ENCODE measurements around the gene DNAJC4. TPM values are rescaled to one million over a fixed set of nuclear protein-coding genes. Genes with fewer than 3 reads are reported as not detected.

The DNAJC4 gene
- total RNA-seq, 1 experiment from 2014 or later: 26.0 TPM

DNA sequence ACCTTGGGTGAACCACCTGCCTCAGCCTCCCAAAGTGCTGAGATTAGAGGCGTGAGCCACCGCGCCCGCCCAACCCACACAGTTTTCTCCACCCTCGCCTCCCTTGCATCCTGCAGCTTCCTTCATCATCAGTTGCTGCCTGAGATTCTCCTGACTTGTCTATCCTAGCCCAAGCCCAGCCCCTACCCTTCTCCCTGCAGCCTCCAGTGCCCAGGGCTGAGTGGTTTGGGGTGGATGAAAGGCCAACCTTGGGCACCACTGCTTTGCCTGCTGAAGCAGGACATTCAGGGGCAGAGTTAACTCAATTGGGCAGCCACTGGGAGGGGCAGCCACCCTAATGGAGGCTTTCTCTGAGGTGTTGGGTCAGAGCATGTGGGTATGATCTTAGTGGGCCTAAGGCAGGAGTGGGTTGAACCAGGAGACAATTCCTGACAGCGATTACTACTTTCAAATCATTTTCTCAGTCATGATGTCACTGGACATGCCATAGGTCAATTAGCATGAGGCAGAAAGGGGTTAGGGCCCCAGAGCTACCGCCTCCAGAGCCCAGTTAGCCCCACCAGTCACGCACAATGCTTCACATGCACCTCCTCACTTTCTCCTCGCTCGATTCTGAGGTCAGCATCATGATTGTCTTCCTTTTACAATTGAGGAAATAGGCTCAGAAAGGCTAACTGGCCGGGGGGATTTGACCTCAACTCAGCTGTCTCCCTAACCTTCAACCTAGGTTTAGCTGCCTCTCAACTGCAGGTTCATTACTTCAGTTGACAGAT lies 9.5 kb downstream of the DNAJC4 start (continued):
- TF ChIP-seq NFYB (CRISPR knock-in tag; conservative IDR thresholded peaks at IDR 0.05; ENCODE audit: low read depth) (no peak), CREB1 (CRISPR knock-in tag; IDR thresholded peaks at IDR 0.05) (no peak), JAZF1 (CRISPR knock-in tag; IDR thresholded peaks at IDR 0.05) (no peak), ZNF425 (CRISPR knock-in tag; conservative IDR thresholded peaks at IDR 0.05) (no peak)
- TF ChIP-seq, protein P1, sequence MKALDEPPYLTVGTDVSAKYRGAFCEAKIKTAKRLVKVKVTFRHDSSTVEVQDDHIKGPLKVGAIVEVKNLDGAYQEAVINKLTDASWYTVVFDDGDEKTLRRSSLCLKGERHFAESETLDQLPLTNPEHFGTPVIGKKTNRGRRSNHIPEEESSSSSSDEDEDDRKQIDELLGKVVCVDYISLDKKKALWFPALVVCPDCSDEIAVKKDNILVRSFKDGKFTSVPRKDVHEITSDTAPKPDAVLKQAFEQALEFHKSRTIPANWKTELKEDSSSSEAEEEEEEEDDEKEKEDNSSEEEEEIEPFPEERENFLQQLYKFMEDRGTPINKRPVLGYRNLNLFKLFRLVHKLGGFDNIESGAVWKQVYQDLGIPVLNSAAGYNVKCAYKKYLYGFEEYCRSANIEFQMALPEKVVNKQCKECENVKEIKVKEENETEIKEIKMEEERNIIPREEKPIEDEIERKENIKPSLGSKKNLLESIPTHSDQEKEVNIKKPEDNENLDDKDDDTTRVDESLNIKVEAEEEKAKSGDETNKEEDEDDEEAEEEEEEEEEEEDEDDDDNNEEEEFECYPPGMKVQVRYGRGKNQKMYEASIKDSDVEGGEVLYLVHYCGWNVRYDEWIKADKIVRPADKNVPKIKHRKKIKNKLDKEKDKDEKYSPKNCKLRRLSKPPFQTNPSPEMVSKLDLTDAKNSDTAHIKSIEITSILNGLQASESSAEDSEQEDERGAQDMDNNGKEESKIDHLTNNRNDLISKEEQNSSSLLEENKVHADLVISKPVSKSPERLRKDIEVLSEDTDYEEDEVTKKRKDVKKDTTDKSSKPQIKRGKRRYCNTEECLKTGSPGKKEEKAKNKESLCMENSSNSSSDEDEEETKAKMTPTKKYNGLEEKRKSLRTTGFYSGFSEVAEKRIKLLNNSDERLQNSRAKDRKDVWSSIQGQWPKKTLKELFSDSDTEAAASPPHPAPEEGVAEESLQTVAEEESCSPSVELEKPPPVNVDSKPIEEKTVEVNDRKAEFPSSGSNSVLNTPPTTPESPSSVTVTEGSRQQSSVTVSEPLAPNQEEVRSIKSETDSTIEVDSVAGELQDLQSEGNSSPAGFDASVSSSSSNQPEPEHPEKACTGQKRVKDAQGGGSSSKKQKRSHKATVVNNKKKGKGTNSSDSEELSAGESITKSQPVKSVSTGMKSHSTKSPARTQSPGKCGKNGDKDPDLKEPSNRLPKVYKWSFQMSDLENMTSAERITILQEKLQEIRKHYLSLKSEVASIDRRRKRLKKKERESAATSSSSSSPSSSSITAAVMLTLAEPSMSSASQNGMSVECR (CRISPR knock-in tag; IDR thresholded peaks at IDR 0.05; ENCODE audit: borderline replicate concordance): no peak

DNA sequence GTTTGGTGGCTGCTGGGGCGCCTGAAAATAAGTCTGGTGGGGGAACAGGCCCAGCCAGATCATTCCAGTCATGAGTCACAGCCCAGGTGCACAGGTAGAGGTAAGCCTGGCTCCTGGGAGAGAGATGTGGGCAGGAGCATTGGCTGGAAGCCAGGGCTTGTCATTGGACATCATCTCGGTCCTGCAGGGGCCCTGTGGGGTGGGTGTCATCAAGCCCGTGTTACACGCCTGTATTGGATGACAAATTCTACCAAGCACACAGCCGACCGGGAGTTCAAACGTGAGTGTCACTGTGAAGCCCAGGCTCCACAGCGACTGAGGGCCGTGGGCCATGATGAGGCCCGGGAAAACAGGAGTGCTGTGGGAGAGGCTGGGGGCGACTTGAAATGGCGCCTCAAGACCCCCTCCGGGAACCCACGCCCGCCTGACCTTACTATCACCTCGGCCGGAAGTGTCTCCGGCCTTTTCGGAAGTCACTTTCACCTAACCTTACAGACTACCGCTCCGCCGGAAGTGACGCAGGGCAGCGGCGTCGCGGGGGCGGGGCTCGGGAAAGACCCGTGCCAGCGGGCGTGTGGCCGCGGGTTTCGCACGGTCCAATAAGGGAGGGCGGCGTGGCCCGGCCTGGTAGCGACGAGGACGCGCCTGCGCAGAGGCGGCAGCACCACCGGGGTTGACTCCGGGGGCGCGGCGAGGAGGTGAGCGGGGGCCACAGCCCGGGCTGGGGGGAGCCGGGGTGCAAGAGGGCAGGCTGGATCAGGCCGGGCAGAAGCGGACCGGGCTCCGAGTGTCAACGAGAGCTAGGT lies 10.3 kb downstream of the DNAJC4 start, which contains the start of gene FKBP2:
Gene FKBP2, plus strand, starts transcription at position 661 of the 806 bp plus-strand sequence. CDS start 1,293 bp downstream, outside the sequence.
- CTCF ChIA-PET: interaction anchor here (0.6 to 3.8 kb wide), 15 partner anchors 10 to 321 kb away, joined by 3 to 50 read pairs (median 3); partner anchors contain the start of genes ESRRA, NUDT22, PLCB3 and PRDX5
- H3K4me3 Mint-ChIP-seq: peak within 1 kb of the TSS; percentile 88
- peaks cover 30% of the 10 kb centered on the region for H3K4me1 Mint-ChIP-seq
- POLR2A ChIA-PET: interaction anchor here (0.6 to 1.2 kb wide), 9 partner anchors 9 to 77 kb away, joined by 3 to 9 read pairs (median 4); partner anchors contain the start of genes PRDX5, STIP1 and TRMT112
- ATAC-seq: peak; percentile 57
- H3K9me3 Mint-ChIP-seq: no peaks in the 10 kb centered on the region
- peak; percentile 97 for DNase-seq (ENCODE audit: low spot score)
- peak within 1 kb of the TSS; percentile 100 for H3K27ac Mint-ChIP-seq
- peaks cover 12% of the 10 kb centered on the region for H3K36me3 Mint-ChIP-seq
- H3K27me3 Mint-ChIP-seq (ENCODE audit: low read depth): no peaks in the 10 kb centered on the region
- TF ChIP-seq E2F1 (CRISPR knock-in tag; IDR thresholded peaks at IDR 0.05): 0 out of 2 replicates have a peak, but pooled peaks have one; percentile 55
- TF ChIP-seq IRF2 (CRISPR knock-in tag; IDR thresholded peaks at IDR 0.05; ENCODE audit: borderline replicate concordance, low read depth): no peak
- TF ChIP-seq USF1 (CRISPR knock-in tag; IDR thresholded peaks at IDR 0.05): peak; percentile 49; the same call in 1 of the 2 replicates
- TF ChIP-seq JUN (CRISPR knock-in tag; IDR thresholded peaks at IDR 0.05): no peak
- TF ChIP-seq NFATC4 (CRISPR knock-in tag; IDR thresholded peaks at IDR 0.05): no peak
- TF ChIP-seq SP1 (CRISPR knock-in tag; conservative IDR thresholded peaks at IDR 0.05): peak; percentile 82
- TF ChIP-seq, protein P2, sequence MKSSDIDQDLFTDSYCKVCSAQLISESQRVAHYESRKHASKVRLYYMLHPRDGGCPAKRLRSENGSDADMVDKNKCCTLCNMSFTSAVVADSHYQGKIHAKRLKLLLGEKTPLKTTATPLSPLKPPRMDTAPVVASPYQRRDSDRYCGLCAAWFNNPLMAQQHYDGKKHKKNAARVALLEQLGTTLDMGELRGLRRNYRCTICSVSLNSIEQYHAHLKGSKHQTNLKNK (CRISPR knock-in tag; IDR thresholded peaks at IDR 0.05): peak; percentile 71
- no peak for TF ChIP-seq JAZF1 (CRISPR knock-in tag; IDR thresholded peaks at IDR 0.05)
- TF ChIP-seq TEAD1 (CRISPR knock-in tag; IDR thresholded peaks at IDR 0.05): peak; percentile 45
- TF ChIP-seq, protein P3, sequence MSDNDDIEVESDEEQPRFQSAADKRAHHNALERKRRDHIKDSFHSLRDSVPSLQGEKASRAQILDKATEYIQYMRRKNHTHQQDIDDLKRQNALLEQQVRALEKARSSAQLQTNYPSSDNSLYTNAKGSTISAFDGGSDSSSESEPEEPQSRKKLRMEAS (CRISPR knock-in tag; IDR thresholded peaks at IDR 0.05): peak; percentile 72
- TF ChIP-seq, protein P4, sequence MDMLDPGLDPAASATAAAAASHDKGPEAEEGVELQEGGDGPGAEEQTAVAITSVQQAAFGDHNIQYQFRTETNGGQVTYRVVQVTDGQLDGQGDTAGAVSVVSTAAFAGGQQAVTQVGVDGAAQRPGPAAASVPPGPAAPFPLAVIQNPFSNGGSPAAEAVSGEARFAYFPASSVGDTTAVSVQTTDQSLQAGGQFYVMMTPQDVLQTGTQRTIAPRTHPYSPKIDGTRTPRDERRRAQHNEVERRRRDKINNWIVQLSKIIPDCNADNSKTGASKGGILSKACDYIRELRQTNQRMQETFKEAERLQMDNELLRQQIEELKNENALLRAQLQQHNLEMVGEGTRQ (CRISPR knock-in tag; IDR thresholded peaks at IDR 0.05): peak; percentile 52
- no peak for TF ChIP-seq ATF3 (CRISPR knock-in tag; conservative IDR thresholded peaks at IDR 0.05)
- TF ChIP-seq NFYB (CRISPR knock-in tag; conservative IDR thresholded peaks at IDR 0.05; ENCODE audit: low read depth): peak; percentile 65
- peak; percentile 77 for TF ChIP-seq E2F5 (CRISPR knock-in tag; IDR thresholded peaks at IDR 0.05)

Data from WTC11 (cell line).